HCT116 (cell line): ENCODE measurements around the gene FOXP2. TPM values are rescaled to one million over a fixed set of nuclear protein-coding genes. Genes with fewer than 3 reads are reported as not detected.

Source experiments
- ATAC-seq: fragments of 200-7000 bp; cut with Tn5 transposase; 2 replicates; pipeline ENCODE4 v1.9.1; 2020; ENCODE audit warnings: mild to moderate bottlenecking, moderate library complexity
- BruUV-seq: library from RNA; stranded (reverse); fragments of 400-500 nt; replicated peaks from 2 replicates; lab custom pipeline; 2021; lab: Mats Ljungman, UMichigan
- CTCF ChIA-PET: fragments of 300-600 bp; sonication (Branson Sonifier 250); formaldehyde crosslinking; loops from one replicate; lab custom pipeline; 2021; ENCODE audit warnings: antibody characterized with exemption; lab: Charles Lee
- POLR2A ChIA-PET: fragments of 300-600, 350-600 bp; sonication (Branson Sonifier 250); formaldehyde crosslinking; loops from one replicate; lab custom pipeline; 2021; ENCODE audit warnings: antibody characterized with exemption; lab: Charles Lee
- RAD21 ChIA-PET, 2 experiments: fragments of 300-600 bp; sonication (Branson Sonifier 250); formaldehyde crosslinking; loops; one replicate each; lab custom pipeline; 2023; ENCODE audit warnings: low total read pairs in 2 of 2; ENCODE audit not compliant: uncharacterized antibody in 2 of 2, unreplicated experiment in 2 of 2, low non-redundant PET in 1 of 2; lab: Charles Lee
- DNase-seq: peaks from one replicate; pipeline ENCODE4 v3.0.0-alpha.2; 2010; ENCODE audit warnings: low read depth, low spot score
- H2AFZ ChIP-seq: fragments of 200-600 bp; shearing (Covaris generic), sonication (generic); 2 replicates; pipeline ENCODE4 v1.6.1; 2017; ENCODE audit warnings: low read depth, mixed run types, mixed read lengths, antibody characterized with exemption, low read length; ENCODE audit not compliant: poor library complexity, severe bottlenecking
- H3K27ac ChIP-seq: 2 replicates; pipeline ENCODE4 v1.5.1; 2012; ENCODE audit warnings: low read depth, low read length
- H3K27me3 ChIP-seq: fragments of 200-600 bp; sonication (generic); 2 replicates; pipeline ENCODE4 v1.6.1; 2016; ENCODE audit warnings: mixed run types, low read length, mixed read lengths; ENCODE audit not compliant: insufficient read depth
- H3K36me3 ChIP-seq, 2 experiments: fragments of 200-500 bp in 1 of 2; fragments of 200-600 bp in 1 of 2; sonication (Bioruptor generic) in 1 of 2; sonication (generic) in 1 of 2; 2 replicates each; pipeline versions ENCODE4 v1.5.1 to v1.6.1; 2014 to 2016; ENCODE audit warnings: low read length in 2 of 2, inconsistent platforms in 1 of 2, mixed read lengths in 1 of 2, mixed run types in 1 of 2; ENCODE audit not compliant: insufficient read depth in 2 of 2, control insufficient read depth in 1 of 2
- H3K4me1 ChIP-seq, 2 experiments: fragments of 200-600 bp in 1 of 2; sonication (generic) in 1 of 2; 2 replicates each; pipeline versions ENCODE4 v1.5.1 to v1.6.1; 2012 to 2017; ENCODE audit warnings: low read length in 2 of 2, inconsistent platforms in 1 of 2, mild to moderate bottlenecking in 1 of 2, mixed read lengths in 1 of 2, mixed run types in 1 of 2, moderate library complexity in 1 of 2; ENCODE audit not compliant: insufficient read depth in 2 of 2, control insufficient read depth in 1 of 2
- H3K4me2 ChIP-seq: fragments of 200-600 bp; sonication (generic); 2 replicates; pipeline ENCODE4 v1.6.1; 2017; ENCODE audit warnings: mixed run types, low read length, mixed read lengths
- H3K4me3 ChIP-seq, 2 experiments: fragments of 200-600 bp in 1 of 2; sonication (generic) in 1 of 2; replicated peaks in 1 of 2; 2 replicates each; pipeline ENCODE4 v1.5.1; 2011 to 2016; ENCODE audit warnings: low read length in 2 of 2, control low read depth in 1 of 2, low read depth in 1 of 2, mild to moderate bottlenecking in 1 of 2, mixed read lengths in 1 of 2, mixed run types in 1 of 2
- H3K79me2 ChIP-seq: fragments of 200-600 bp; sonication (generic); 2 replicates; pipeline ENCODE4 v1.6.1; 2017; ENCODE audit warnings: mild to moderate bottlenecking, mixed run types, low read length, moderate library complexity, mixed read lengths; ENCODE audit not compliant: insufficient read depth
- H3K9ac ChIP-seq: fragments of 200-600 bp; sonication (generic); 2 replicates; pipeline ENCODE4 v1.6.1; 2016; ENCODE audit warnings: low read length, mixed read lengths
- H3K9me2 ChIP-seq: fragments of 200-600 bp; sonication (generic), shearing (Covaris generic); 2 replicates; pipeline ENCODE4 v1.6.1; 2017; ENCODE audit warnings: mixed run types, mild to moderate bottlenecking, moderate library complexity; ENCODE audit not compliant: insufficient read depth
- H3K9me3 ChIP-seq, 2 experiments: fragments of 200-500 bp in 1 of 2; fragments of 200-600 bp in 1 of 2; sonication (Bioruptor generic) in 1 of 2; sonication (generic) in 1 of 2; 2 replicates each; pipeline ENCODE4 v1.6.1; 2014 to 2017; ENCODE audit warnings: low read length in 2 of 2, mixed read lengths in 2 of 2, inconsistent platforms in 1 of 2, low read depth in 1 of 2, mild to moderate bottlenecking in 1 of 2, mixed run types in 1 of 2, moderate library complexity in 1 of 2; ENCODE audit not compliant: control insufficient read depth in 1 of 2, insufficient read depth in 1 of 2
- H4K20me1 ChIP-seq: fragments of 200-600 bp; sonication (generic), shearing (Covaris generic); 2 replicates; pipeline ENCODE4 v1.6.1; 2017; ENCODE audit warnings: mixed run types, mild to moderate bottlenecking, moderate library complexity; ENCODE audit not compliant: insufficient read depth
- CBX3 ChIP-seq: IDR thresholded peaks from 2 replicates; pipeline ENCODE4 v1.6.1; 2012; ENCODE audit warnings: low read depth
- CEBPB ChIP-seq: IDR thresholded peaks from 2 replicates; pipeline ENCODE4 v1.6.1; 2012; ENCODE audit warnings: low read depth
- EGR1 ChIP-seq: IDR thresholded peaks from 2 replicates; pipeline ENCODE4 v1.6.1; 2012; ENCODE audit warnings: low read depth
- EZH2 ChIP-seq: fragments of 200-600 bp; sonication (generic); IDR thresholded peaks from 2 replicates; pipeline ENCODE4 v1.6.1; 2017; ENCODE audit warnings: antibody characterized with exemption, mixed run types
- EZH2phosphoT487 ChIP-seq: fragments of 200-600 bp; IDR thresholded peaks from 2 replicates; pipeline ENCODE4 v1.6.1; 2018; ENCODE audit warnings: antibody characterized with exemption, borderline replicate concordance
- FOSL1 ChIP-seq: IDR thresholded peaks from 2 replicates; pipeline ENCODE4 v1.6.1; 2012; ENCODE audit warnings: low read depth
- JUND ChIP-seq: IDR thresholded peaks from 2 replicates; pipeline ENCODE4 v1.6.1; 2012
- POLR2A ChIP-seq: IDR thresholded peaks from 2 replicates; pipeline ENCODE4 v1.7.0; 2011; ENCODE audit warnings: borderline replicate concordance; ENCODE audit not compliant: insufficient read depth, insufficient read length; ENCODE audit errors: extremely low read depth
- RAD21 ChIP-seq: IDR thresholded peaks from 2 replicates; pipeline ENCODE4 v1.6.1; 2012; ENCODE audit warnings: low read depth, mild to moderate bottlenecking
- SIN3A ChIP-seq: IDR thresholded peaks from 2 replicates; pipeline ENCODE4 v1.6.1; 2012; ENCODE audit warnings: low read depth
- SP1 ChIP-seq: IDR thresholded peaks from 2 replicates; pipeline ENCODE4 v1.6.1; 2012; ENCODE audit warnings: low read depth
- SRF ChIP-seq: IDR thresholded peaks from 2 replicates; pipeline ENCODE4 v1.6.1; 2012; ENCODE audit warnings: low read depth
- TCF7L2 ChIP-seq: IDR thresholded peaks from 2 replicates; pipeline ENCODE4 v1.7.0; 2011; ENCODE audit warnings: borderline replicate concordance, inconsistent platforms; ENCODE audit not compliant: insufficient read depth, insufficient read length; ENCODE audit errors: extremely low read depth
- YY1 ChIP-seq: IDR thresholded peaks from 2 replicates; pipeline ENCODE4 v1.6.1; 2011; ENCODE audit warnings: low read length, low read depth, moderate library complexity, mild to moderate bottlenecking; ENCODE audit not compliant: insufficient replicate concordance; ENCODE audit errors: extremely low read depth
- ZNF274 ChIP-seq: fragments of 200-500 bp; sonication (Bioruptor generic); IDR thresholded peaks from 2 replicates; pipeline ENCODE4 v1.6.1; 2014; ENCODE audit warnings: mild to moderate bottlenecking, low read depth, low read length, inconsistent platforms
- intact Hi-C: fragments of 100-400 bp; cut with micrococcal nuclease; formaldehyde crosslinking; loops from 2 replicates; pipeline ENCODE4 v1.10.0; 2022
- total RNA-seq: library from RNA; stranded (reverse); gene quantifications from one replicate; pipeline ENCODE4 v1.2.1, GENCODE V29; 2021; ENCODE audit not compliant: unreplicated experiment
- TF ChIP-seq, protein P1 (sequence below): IDR thresholded peaks from 2 replicates; pipeline ENCODE4 v1.6.1; 2012; ENCODE audit warnings: low read depth
- TF ChIP-seq, protein P2 (sequence below), 3 experiments: fragments of 200-600 bp in 1 of 3; sonication (generic) in 1 of 3; IDR thresholded peaks in 2 of 3; conservative IDR thresholded peaks in 1 of 3; 2 replicates each; pipeline ENCODE4 v1.5.1; 2012 to 2017; ENCODE audit warnings: low read depth in 2 of 3, low read length in 2 of 3, antibody characterized with exemption in 1 of 3, borderline replicate concordance in 1 of 3, control low read depth in 1 of 3, mild to moderate bottlenecking in 1 of 3, mixed read lengths in 1 of 3, mixed run types in 1 of 3, moderate library complexity in 1 of 3; ENCODE audit not compliant: insufficient read depth in 1 of 3
- TF ChIP-seq, protein P3 (sequence below): IDR thresholded peaks from 2 replicates; pipeline ENCODE4 v1.6.1; 2012

FOXP2 gene
- total RNA-seq, 1 experiment from 2014 or later, result 2.5 TPM

DNA sequence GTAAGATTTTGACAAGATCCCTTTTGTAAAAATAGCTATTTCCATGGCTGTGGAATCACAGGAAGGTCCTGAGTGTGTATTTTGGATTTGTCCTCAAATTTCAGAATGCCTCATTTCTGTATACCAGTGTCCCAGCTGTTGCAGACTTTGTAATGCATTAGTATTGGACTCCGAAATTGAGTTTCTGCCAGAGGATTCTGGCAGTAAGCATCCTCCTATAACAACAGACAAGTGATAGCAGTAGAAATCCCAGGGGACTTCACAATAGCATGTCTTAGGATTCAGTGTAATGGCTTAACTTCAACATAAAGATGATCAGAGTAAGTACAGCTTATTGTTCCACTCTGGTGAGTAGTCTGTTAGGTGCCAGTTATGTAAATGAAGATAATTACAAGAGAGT lies 104.6 kb downstream of the FOXP2 start:
- Histone ChIP-seq H3K4me1 (no peaks in the 10 kb centered on the region), H3K27me3 (no peaks in the 10 kb centered on the region), H3K9me3 (no peaks in the 10 kb centered on the region), H3K4me3 (no peak overlapping the region), H3K9ac (no peak overlapping the region), H3K36me3 (no peaks in the 10 kb centered on the region), H3K79me2 (no peaks in the 10 kb centered on the region), H3K27ac (no peak overlapping the region), H3K9me2 (no peaks in the 10 kb centered on the region), H4K20me1 (no peaks in the 10 kb centered on the region), H2AFZ (no peak overlapping the region), H3K4me2 (no peak overlapping the region)
- BruUV-seq, result no TSS peak
- DNase-seq (no peak), ATAC-seq (no peak)
- ChIA-PET RAD21 (no interaction called here), POLR2A (no interaction called here), CTCF (no interaction called here)
- TF ChIP-seq, protein P1, sequence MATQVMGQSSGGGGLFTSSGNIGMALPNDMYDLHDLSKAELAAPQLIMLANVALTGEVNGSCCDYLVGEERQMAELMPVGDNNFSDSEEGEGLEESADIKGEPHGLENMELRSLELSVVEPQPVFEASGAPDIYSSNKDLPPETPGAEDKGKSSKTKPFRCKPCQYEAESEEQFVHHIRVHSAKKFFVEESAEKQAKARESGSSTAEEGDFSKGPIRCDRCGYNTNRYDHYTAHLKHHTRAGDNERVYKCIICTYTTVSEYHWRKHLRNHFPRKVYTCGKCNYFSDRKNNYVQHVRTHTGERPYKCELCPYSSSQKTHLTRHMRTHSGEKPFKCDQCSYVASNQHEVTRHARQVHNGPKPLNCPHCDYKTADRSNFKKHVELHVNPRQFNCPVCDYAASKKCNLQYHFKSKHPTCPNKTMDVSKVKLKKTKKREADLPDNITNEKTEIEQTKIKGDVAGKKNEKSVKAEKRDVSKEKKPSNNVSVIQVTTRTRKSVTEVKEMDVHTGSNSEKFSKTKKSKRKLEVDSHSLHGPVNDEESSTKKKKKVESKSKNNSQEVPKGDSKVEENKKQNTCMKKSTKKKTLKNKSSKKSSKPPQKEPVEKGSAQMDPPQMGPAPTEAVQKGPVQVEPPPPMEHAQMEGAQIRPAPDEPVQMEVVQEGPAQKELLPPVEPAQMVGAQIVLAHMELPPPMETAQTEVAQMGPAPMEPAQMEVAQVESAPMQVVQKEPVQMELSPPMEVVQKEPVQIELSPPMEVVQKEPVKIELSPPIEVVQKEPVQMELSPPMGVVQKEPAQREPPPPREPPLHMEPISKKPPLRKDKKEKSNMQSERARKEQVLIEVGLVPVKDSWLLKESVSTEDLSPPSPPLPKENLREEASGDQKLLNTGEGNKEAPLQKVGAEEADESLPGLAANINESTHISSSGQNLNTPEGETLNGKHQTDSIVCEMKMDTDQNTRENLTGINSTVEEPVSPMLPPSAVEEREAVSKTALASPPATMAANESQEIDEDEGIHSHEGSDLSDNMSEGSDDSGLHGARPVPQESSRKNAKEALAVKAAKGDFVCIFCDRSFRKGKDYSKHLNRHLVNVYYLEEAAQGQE, result no peak
- TF ChIP-seq CEBPB (no peak), RAD21 (no peak), EZH2 (no peak), CBX3 (no peak), YY1 (no peak), FOSL1 (no peak), SIN3A (no peak), EZH2phosphoT487 (no peak), TCF7L2 (no peak), SP1 (no peak), JUND (no peak), EGR1 (no peak), SRF (no peak), POLR2A (no peak), ZNF274 (no peak)
- TF ChIP-seq, protein P2, sequence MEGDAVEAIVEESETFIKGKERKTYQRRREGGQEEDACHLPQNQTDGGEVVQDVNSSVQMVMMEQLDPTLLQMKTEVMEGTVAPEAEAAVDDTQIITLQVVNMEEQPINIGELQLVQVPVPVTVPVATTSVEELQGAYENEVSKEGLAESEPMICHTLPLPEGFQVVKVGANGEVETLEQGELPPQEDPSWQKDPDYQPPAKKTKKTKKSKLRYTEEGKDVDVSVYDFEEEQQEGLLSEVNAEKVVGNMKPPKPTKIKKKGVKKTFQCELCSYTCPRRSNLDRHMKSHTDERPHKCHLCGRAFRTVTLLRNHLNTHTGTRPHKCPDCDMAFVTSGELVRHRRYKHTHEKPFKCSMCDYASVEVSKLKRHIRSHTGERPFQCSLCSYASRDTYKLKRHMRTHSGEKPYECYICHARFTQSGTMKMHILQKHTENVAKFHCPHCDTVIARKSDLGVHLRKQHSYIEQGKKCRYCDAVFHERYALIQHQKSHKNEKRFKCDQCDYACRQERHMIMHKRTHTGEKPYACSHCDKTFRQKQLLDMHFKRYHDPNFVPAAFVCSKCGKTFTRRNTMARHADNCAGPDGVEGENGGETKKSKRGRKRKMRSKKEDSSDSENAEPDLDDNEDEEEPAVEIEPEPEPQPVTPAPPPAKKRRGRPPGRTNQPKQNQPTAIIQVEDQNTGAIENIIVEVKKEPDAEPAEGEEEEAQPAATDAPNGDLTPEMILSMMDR (IDR thresholded peaks at IDR 0.05 in 2 of 3, conservative IDR thresholded peaks at IDR 0.05 in 1 of 3; ENCODE audit: borderline replicate concordance in 1 of 3, insufficient read depth in 1 of 3, low read depth in 2 of 3, low read length in 2 of 3), result no peak
- TF ChIP-seq, protein P3, sequence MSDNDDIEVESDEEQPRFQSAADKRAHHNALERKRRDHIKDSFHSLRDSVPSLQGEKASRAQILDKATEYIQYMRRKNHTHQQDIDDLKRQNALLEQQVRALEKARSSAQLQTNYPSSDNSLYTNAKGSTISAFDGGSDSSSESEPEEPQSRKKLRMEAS, result no peak
- intact Hi-C loops, result no loop called here
